ENCODE results near the gene GAB4.
A peak's percentile ranks its signal among the peaks of the same experiment; 100 is the strongest.
"Not testable (repeated sequence)": the region's sequence is repeated elsewhere in the genome, so short reads cannot be mapped to it uniquely, and the experiment has no call there.

The GAB4 gene

GRCh38 chr22:16922076-16922475, 85.9 kb downstream of the GAB4 start:
- Histone ChIP-seq H3K9me3 (replicated peaks in 1 of 2; ENCODE audit: control insufficient read depth in 2 of 2, insufficient read depth in 1 of 2, low read depth in 1 of 2, low read length in 2 of 2) (no peaks in the 10 kb centered on the region), H3K27me3 (ENCODE audit: control insufficient read depth in 3 of 3, insufficient read depth in 3 of 3, low read depth in 1 of 3, low read length in 3 of 3) (peaks cover 0 to 6% (median 0%) of the 10 kb centered on the region in 3 experiments), H3K9ac (ENCODE audit: low read depth, low read length, poor library complexity) (no peak overlapping the region), H3K14ac (ENCODE audit: low read length) (no peak overlapping the region), H2AK5ac (ENCODE audit: low read depth, low read length) (no peak overlapping the region), H2AFZ (ENCODE audit: low read length) (no peak overlapping the region), H3K27ac (replicated peaks; ENCODE audit: low read length) (no peak overlapping the region), H3K4me1 (ENCODE audit: control insufficient read depth in 2 of 2, insufficient read depth in 1 of 2, low read depth in 1 of 2, low read length in 2 of 2) (no peaks in the 10 kb centered on the region), H2BK120ac (ENCODE audit: low read depth, low read length) (no peak overlapping the region), H3K36me3 (replicated peaks in 1 of 2; ENCODE audit: control insufficient read depth in 2 of 2, insufficient read depth in 2 of 2, low read length in 2 of 2) (no peaks in the 10 kb centered on the region), H2BK15ac (ENCODE audit: low read length) (no peak overlapping the region), H3K4ac (ENCODE audit: low read length) (no peak overlapping the region), H3K4me2 (ENCODE audit: insufficient read depth, low read length, poor library complexity, severe bottlenecking) (no peak overlapping the region), H3K23ac (ENCODE audit: low read depth, low read length, poor library complexity) (no peak overlapping the region), H2BK5ac (ENCODE audit: low read length) (no peak overlapping the region), H4K91ac (ENCODE audit: low read depth, low read length, poor library complexity) (no peak overlapping the region), H3K18ac (ENCODE audit: low read length) (no peak overlapping the region), H4K8ac (ENCODE audit: low read depth, low read length) (no peak overlapping the region), H3K79me1 (ENCODE audit: low read depth, low read length) (no peaks in the 10 kb centered on the region), H2BK12ac (ENCODE audit: low read length) (no peak overlapping the region), H3K4me3 (ENCODE audit: low read length in 2 of 2) (no peak overlapping the region)
- no CpG with 5 or more reads among the region's 2 CpGs for WGBS, 2 donors (ENCODE audit: extremely low coverage in 2 of 2, insufficient read length in 2 of 2, insufficient replicate concordance in 1 of 2)
- no peak for DNase-seq (ENCODE audit: low spot score)

DNA sequence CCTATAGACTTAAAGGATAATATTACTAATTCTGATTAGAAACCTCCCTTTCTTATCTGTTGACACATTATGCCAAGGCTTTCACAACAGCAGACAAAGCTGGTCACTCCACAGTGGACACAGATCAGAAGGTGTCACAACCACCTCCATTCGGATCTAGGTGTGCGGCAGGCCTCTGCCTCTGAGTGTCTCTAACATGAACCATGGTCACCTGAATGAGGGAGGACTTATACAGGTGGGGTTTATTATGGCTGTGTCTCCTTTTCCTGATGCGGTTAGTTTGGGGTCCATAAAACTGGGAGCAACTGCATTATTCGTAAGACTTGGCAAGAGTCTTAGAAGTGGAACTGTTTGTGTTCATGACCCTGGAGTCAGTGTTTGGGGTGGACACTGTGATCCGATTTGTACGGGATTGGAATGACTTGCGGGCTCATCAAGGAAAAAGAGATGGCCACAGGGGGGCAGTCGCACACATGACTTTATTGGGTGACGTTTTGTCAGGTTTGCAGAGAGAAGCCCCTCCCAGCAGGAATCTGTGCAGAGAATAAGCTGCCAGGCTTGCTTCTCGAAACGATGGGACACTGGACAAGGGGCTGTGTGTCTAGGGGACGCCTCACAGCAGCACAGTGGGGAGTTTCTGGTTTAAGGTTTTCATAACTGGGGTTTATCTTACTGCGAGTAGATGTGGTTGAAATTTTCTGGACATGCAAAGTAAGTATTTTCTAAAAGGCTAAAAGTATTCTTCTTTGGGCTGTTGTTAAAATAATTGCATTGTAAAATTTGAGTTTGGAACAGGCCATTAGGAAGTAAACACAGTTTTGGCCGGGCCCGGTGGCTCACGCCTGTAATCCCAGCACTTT, 90.6 kb downstream of the GAB4 start:
- H3K79me1 ChIP-seq (ENCODE audit: low read depth, low read length): no peaks in the 10 kb centered on the region
- H3K9ac ChIP-seq (ENCODE audit: low read depth, low read length, poor library complexity): no peak overlapping the region
- H3K27me3 ChIP-seq (ENCODE audit: control insufficient read depth in 3 of 3, insufficient read depth in 3 of 3, low read depth in 1 of 3, low read length in 3 of 3): peaks cover 0 to 6% (median 2%) of the 10 kb centered on the region in 3 experiments
- no peak overlapping the region for H3K4ac ChIP-seq (ENCODE audit: low read length)
- no peak overlapping the region for H4K91ac ChIP-seq (ENCODE audit: low read depth, low read length, poor library complexity)
- no peaks in the 10 kb centered on the region for H3K36me3 ChIP-seq (replicated peaks in 1 of 2; ENCODE audit: control insufficient read depth in 2 of 2, insufficient read depth in 2 of 2, low read length in 2 of 2)
- no peak overlapping the region for H2BK5ac ChIP-seq (ENCODE audit: low read length)
- H3K14ac ChIP-seq (ENCODE audit: low read length): no peak overlapping the region
- no peak overlapping the region for H2AK5ac ChIP-seq (ENCODE audit: low read depth, low read length)
- H3K4me3 ChIP-seq (ENCODE audit: low read length in 2 of 2): no peak overlapping the region
- H3K18ac ChIP-seq (ENCODE audit: low read length): no peak overlapping the region
- no peak overlapping the region for H4K8ac ChIP-seq (ENCODE audit: low read depth, low read length)
- no CpG with 5 or more reads among the region's 16 CpGs for WGBS, 2 donors (ENCODE audit: extremely low coverage in 2 of 2, insufficient read length in 2 of 2, insufficient replicate concordance in 1 of 2)
- H3K27ac ChIP-seq (replicated peaks; ENCODE audit: low read length): no peak overlapping the region
- peak; percentile 49 for DNase-seq (ENCODE audit: low spot score)
- H3K4me1 ChIP-seq (ENCODE audit: control insufficient read depth in 2 of 2, insufficient read depth in 1 of 2, low read depth in 1 of 2, low read length in 2 of 2): no peaks in the 10 kb centered on the region
- no peak overlapping the region for H2BK120ac ChIP-seq (ENCODE audit: low read depth, low read length)
- no peak overlapping the region for H2BK15ac ChIP-seq (ENCODE audit: low read length)
- H3K4me2 ChIP-seq (ENCODE audit: insufficient read depth, low read length, poor library complexity, severe bottlenecking): no peak overlapping the region
- no peak overlapping the region for H2AFZ ChIP-seq (ENCODE audit: low read length)
- no peak overlapping the region for H3K23ac ChIP-seq (ENCODE audit: low read depth, low read length, poor library complexity)
- H2BK12ac ChIP-seq (ENCODE audit: low read length): no peak overlapping the region
- H3K9me3 ChIP-seq (replicated peaks in 1 of 2; ENCODE audit: control insufficient read depth in 2 of 2, insufficient read depth in 1 of 2, low read depth in 1 of 2, low read length in 2 of 2): no peaks in the 10 kb centered on the region

- DNase-seq (ENCODE audit: low spot score): no peak
- H3K4me3 ChIP-seq (ENCODE audit: low read length in 2 of 2): no peak overlapping the region
- no peak overlapping the region for H3K9ac ChIP-seq (ENCODE audit: low read depth, low read length, poor library complexity)
Measured at GRCh38 chr22:16915701-16916100, 92.3 kb downstream of the GAB4 start.

DNA sequence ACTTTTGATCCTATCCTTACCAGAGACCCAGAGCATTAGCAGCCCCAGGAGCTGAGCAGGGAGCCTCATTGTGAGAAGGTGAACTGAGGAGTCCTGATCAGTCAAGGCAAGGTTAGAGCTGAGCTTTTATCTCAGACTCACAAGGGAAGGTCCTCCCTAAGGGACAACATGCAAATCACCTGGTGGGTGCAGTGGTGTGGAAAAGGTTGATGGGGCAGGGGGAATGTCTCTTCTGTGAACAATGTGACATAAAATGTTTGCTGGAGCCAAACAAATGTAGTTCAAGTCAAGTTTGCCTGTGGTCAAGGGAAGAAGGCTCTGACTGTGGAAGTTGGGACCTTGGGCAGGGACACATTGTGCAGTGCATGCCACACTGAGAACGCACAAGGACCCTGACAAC, 93.1 kb downstream of the GAB4 start:
- not testable (repeated sequence) for H4K91ac ChIP-seq (ENCODE audit: low read depth, low read length, poor library complexity); H3K4me1 ChIP-seq (ENCODE audit: control insufficient read depth in 2 of 2, insufficient read depth in 1 of 2, low read depth in 1 of 2, low read length in 2 of 2); DNase-seq (ENCODE audit: low spot score); H3K9me3 ChIP-seq (replicated peaks in 1 of 2; ENCODE audit: control insufficient read depth in 2 of 2, insufficient read depth in 1 of 2, low read depth in 1 of 2, low read length in 2 of 2); H3K4ac ChIP-seq (ENCODE audit: low read length); H3K14ac ChIP-seq (ENCODE audit: low read length); H2AFZ ChIP-seq (ENCODE audit: low read length); H3K27ac ChIP-seq (replicated peaks; ENCODE audit: low read length); H3K4me2 ChIP-seq (ENCODE audit: insufficient read depth, low read length, poor library complexity, severe bottlenecking); H2BK12ac ChIP-seq (ENCODE audit: low read length); H2BK120ac ChIP-seq (ENCODE audit: low read depth, low read length); H2BK5ac ChIP-seq (ENCODE audit: low read length); H2BK15ac ChIP-seq (ENCODE audit: low read length); H3K79me1 ChIP-seq (ENCODE audit: low read depth, low read length); H3K27me3 ChIP-seq (ENCODE audit: control insufficient read depth in 3 of 3, insufficient read depth in 3 of 3, low read depth in 1 of 3, low read length in 3 of 3); H3K18ac ChIP-seq (ENCODE audit: low read length); H4K8ac ChIP-seq (ENCODE audit: low read depth, low read length); H2AK5ac ChIP-seq (ENCODE audit: low read depth, low read length); H3K23ac ChIP-seq (ENCODE audit: low read depth, low read length, poor library complexity); H3K9ac ChIP-seq (ENCODE audit: low read depth, low read length, poor library complexity); H3K36me3 ChIP-seq (replicated peaks in 1 of 2; ENCODE audit: control insufficient read depth in 2 of 2, insufficient read depth in 2 of 2, low read length in 2 of 2)
- peak overlapping the region in 1 of 2 donors; percentile 63 for H3K4me3 ChIP-seq (ENCODE audit: low read length in 2 of 2)
- no CpG with 5 or more reads among the region's 1 CpG for WGBS, 2 donors (ENCODE audit: extremely low coverage in 2 of 2, insufficient read length in 2 of 2, insufficient replicate concordance in 1 of 2)

More at GRCh38 chr22:16915701-16916100, 92.3 kb downstream of the GAB4 start:
- Histone ChIP-seq H3K14ac (ENCODE audit: low read length) (no peak overlapping the region), H4K91ac (ENCODE audit: low read depth, low read length, poor library complexity) (no peak overlapping the region), H2BK12ac (ENCODE audit: low read length) (no peak overlapping the region), H2BK15ac (ENCODE audit: low read length) (no peak overlapping the region), H2BK120ac (ENCODE audit: low read depth, low read length) (no peak overlapping the region), H2AK5ac (ENCODE audit: low read depth, low read length) (no peak overlapping the region), H3K23ac (ENCODE audit: low read depth, low read length, poor library complexity) (no peak overlapping the region), H3K4me1 (ENCODE audit: control insufficient read depth in 2 of 2, insufficient read depth in 1 of 2, low read depth in 1 of 2, low read length in 2 of 2) (no peaks in the 10 kb centered on the region), H3K4ac (ENCODE audit: low read length) (no peak overlapping the region), H2AFZ (ENCODE audit: low read length) (no peak overlapping the region), H3K18ac (ENCODE audit: low read length) (no peak overlapping the region), H4K8ac (ENCODE audit: low read depth, low read length) (no peak overlapping the region), H3K27me3 (ENCODE audit: control insufficient read depth in 3 of 3, insufficient read depth in 3 of 3, low read depth in 1 of 3, low read length in 3 of 3) (peaks cover 0 to 3% (median 2%) of the 10 kb centered on the region in 3 experiments), H3K36me3 (replicated peaks in 1 of 2; ENCODE audit: control insufficient read depth in 2 of 2, insufficient read depth in 2 of 2, low read length in 2 of 2) (no peaks in the 10 kb centered on the region), H3K79me1 (ENCODE audit: low read depth, low read length) (no peaks in the 10 kb centered on the region), H3K4me2 (ENCODE audit: insufficient read depth, low read length, poor library complexity, severe bottlenecking) (no peak overlapping the region), H2BK5ac (ENCODE audit: low read length) (no peak overlapping the region), H3K9me3 (replicated peaks in 1 of 2; ENCODE audit: control insufficient read depth in 2 of 2, insufficient read depth in 1 of 2, low read depth in 1 of 2, low read length in 2 of 2) (no peaks in the 10 kb centered on the region), H3K27ac (replicated peaks; ENCODE audit: low read length) (no peak overlapping the region)
- WGBS, 2 donors (ENCODE audit: extremely low coverage in 2 of 2, insufficient read length in 2 of 2, insufficient replicate concordance in 1 of 2): no CpG with 5 or more reads among the region's 2 CpGs

All from neuronal stem cell (in vitro differentiated cells).